Astrocyte of the cerebellum (primary cell): ENCODE results near the gene DNAL1.

Experiments used
- DNase-seq: peaks from one replicate; pipeline ENCODE4 v3.0.0-alpha.2; 2011; ENCODE audit warnings: low read depth
- H3K4me3 ChIP-seq: 2 replicates; pipeline ENCODE4 v1.5.1; 2011; ENCODE audit warnings: mild to moderate bottlenecking, low read depth, low read length, moderate library complexity
- in situ Hi-C: cut with HindIII; loops from 2 replicates; pipeline ENCODE4 v1.10.0; 2017; ENCODE audit warnings: low sequenced_read_pairs
- TF ChIP-seq, protein P1 (sequence below): IDR thresholded peaks from 2 replicates; pipeline ENCODE4 v1.5.1; 2012; ENCODE audit warnings: low read length, low read depth, moderate library complexity, mild to moderate bottlenecking; ENCODE audit errors: missing control alignments

Gene DNAL1

DNA sequence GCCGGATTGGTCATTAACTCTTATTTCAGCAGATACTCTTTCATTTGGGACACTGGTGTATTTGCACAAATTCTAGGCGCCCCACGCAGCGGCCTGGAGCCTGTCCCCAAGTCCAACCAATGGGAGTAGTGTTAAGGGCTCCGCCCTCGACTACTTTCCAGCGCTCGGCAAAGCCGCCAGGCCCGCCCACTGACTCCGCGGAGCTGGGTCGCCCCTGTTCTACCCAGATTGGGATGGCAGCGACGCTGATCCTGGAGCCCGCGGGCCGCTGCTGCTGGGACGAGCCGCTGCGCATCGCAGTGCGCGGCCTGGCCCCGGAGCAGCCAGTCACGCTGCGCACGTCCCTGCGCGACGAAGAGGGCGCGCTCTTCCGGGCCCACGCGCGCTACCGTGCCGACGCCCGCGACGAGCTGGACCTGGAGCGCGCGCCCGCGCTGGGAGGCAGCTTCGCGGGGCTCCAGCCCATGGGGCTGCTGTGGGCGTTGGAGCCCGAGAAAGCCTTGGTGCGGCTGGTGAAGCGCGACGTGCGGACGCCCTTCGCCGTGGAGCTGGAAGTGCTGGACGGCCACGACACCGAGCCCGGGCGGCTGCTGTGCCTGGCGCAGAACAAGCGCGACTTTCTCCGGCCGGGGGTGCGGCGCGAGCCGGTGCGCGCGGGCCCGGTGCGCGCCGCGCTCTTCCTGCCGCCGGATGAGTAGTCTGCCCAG lies 32.3 kb upstream of the DNAL1 start, which contains the start of gene ACOT6:
Gene ACOT6 (plus strand): TSS at position 179 of the 707 bp plus-strand sequence. CDS start 55 bp downstream, at position 234.
- TF ChIP-seq, protein P1, sequence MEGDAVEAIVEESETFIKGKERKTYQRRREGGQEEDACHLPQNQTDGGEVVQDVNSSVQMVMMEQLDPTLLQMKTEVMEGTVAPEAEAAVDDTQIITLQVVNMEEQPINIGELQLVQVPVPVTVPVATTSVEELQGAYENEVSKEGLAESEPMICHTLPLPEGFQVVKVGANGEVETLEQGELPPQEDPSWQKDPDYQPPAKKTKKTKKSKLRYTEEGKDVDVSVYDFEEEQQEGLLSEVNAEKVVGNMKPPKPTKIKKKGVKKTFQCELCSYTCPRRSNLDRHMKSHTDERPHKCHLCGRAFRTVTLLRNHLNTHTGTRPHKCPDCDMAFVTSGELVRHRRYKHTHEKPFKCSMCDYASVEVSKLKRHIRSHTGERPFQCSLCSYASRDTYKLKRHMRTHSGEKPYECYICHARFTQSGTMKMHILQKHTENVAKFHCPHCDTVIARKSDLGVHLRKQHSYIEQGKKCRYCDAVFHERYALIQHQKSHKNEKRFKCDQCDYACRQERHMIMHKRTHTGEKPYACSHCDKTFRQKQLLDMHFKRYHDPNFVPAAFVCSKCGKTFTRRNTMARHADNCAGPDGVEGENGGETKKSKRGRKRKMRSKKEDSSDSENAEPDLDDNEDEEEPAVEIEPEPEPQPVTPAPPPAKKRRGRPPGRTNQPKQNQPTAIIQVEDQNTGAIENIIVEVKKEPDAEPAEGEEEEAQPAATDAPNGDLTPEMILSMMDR = no peak
- in situ Hi-C loops = no loop called here
- peak within 1 kb of the TSS; percentile 54 for H3K4me3 ChIP-seq
- DNase-seq = no peak

DNA sequence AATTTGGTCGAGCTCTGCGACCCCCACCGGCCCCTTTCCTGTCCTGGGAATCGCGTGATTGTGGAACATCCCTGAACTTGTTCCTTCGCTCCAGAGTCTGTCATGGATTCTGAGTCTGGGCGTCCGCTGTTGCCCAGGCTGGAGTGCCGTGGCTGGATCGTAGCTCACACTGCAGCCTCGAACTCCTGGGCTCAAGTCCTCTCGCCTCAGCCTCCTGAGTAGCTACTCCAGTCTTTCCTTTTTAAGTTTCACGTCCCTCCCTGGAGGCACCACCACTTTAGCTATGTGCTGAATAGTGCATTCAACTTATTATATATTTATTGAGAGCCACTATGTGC lies 31.8 kb upstream of the DNAL1 start:
- in situ Hi-C loops = no loop called here
- peak overlapping the region; percentile 54 for H3K4me3 ChIP-seq
- no peak for DNase-seq
- TF ChIP-seq, protein P1 = no peak

DNA sequence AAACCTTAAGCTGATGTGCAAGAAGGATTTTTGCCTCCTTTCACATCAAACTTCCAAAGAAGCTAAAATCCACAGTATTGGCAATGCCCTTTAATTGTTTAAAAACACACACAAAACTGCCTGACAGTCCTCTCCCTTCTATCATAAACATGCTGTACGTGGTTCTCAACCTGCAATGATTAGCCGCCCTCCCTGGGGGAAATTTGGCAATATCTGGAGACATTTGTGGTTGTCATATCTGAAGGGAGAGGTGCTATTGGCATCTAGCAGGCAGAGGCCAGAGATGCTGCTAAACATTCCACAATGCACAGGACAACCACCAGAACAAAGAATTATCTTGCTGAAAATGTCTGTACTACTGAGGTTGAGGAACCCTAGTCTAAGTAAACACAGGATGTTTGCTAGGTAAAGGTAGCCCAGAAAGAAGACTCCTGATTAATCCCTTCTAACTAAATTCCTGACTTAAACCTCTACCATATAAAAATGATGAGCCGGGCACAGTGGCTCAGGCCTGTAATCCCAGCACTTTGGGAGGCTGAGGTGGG lies 31.3 kb upstream of the DNAL1 start:
- H3K4me3 ChIP-seq = no peak overlapping the region
- DNase-seq = no peak
- in situ Hi-C loops = no loop called here
- TF ChIP-seq, protein P1 = no peak

DNA sequence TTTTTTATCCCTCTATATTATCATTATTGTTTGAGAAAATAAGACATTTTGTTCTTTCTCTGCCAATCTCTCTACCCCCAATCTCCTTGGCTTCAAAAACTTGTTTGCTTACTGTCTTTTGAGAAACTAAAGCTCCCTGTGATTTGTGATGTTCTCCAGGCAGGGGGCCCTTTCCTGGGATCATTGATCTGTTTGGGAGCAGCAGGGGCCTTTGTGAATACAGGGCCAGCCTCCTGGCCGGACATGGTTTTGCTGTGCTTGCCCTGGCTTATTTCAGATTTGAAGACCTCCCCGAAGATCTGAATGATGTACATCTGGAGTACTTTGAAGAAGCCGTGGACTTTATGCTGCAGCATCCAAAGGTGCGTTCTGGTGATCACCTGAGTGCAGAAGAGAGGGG lies 28.0 kb upstream of the DNAL1 start:
- H3K4me3 ChIP-seq = no peak overlapping the region
- in situ Hi-C loops = no loop called here
- TF ChIP-seq, protein P1 = no peak
- no peak for DNase-seq

DNA sequence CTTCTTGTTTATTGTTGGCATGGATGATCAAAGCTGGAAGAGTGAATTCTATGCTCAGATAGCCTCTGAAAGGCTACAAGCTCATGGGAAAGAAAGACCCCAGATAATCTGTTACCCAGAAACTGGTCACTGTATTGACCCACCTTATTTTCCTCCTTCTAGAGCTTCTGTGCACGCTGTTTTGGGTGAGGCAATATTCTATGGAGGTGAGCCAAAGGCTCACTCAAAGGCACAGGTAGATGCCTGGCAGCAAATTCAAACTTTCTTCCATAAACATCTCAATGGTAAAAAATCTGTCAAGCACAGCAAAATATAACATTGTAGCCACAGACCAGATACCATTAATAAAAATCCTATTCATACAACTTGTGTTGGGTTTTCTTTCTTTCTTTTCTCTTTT lies 25.3 kb upstream of the DNAL1 start:
- in situ Hi-C loops = no loop called here
- DNase-seq = no peak
- no peak overlapping the region for H3K4me3 ChIP-seq
- TF ChIP-seq, protein P1 = no peak

DNA sequence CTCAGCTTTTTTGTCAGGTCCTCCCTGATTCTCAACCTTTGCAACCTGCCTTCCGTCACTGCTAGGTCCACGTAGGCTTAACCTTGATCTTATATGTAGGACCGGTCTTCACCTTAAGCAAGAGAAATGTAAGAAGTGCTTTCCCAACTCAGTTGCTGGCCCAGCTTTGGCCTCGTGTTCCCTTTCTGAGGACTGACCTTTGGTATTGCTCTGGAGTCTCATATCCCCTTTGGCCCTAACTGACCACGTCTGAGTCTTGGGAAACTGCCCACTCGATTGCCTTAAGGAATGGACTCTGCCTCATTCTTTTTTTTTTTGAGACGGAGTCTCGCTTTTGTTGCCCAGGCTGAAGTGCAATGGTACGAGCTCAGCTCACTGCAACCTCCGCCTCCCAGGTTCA lies 24.5 kb upstream of the DNAL1 start:
- in situ Hi-C loops = no loop called here
- no peak overlapping the region for H3K4me3 ChIP-seq
- TF ChIP-seq, protein P1 = no peak
- no peak for DNase-seq
